SK-MEL-5 (cell line): Measurements from ENCODE around the gene LRIT3. TPM values are rescaled to one million over a fixed set of nuclear protein-coding genes. Genes with fewer than 3 reads are reported as not detected.
"Not testable (repeated sequence)": the region's sequence is repeated elsewhere in the genome, so short reads cannot be mapped to it uniquely, and the experiment has no call there.

Experiments used
- DNase-seq: peaks from one replicate; pipeline ENCODE4 v3.0.0-alpha.2; 2016; ENCODE audit warnings: low read depth, low spot score
- in situ Hi-C: cut with HindIII; loops from 2 replicates; pipeline ENCODE4 v1.10.0; 2016; ENCODE audit warnings: low sequenced_read_pairs, high pct_unique_total_duplicates, low pct_unique_long_range_greater_than_20kb
- total RNA-seq: library from RNA; depleted of rRNA; stranded (reverse); fragments of >200 nt; shearing (Covaris generic); gene quantifications from 2 replicates; pipeline ENCODE4 v1.2.3, GENCODE V29; 2014

LRIT3 gene
- total RNA-seq, 1 experiment from 2014 or later: not detected

GRCh38 chr4:109833756-109834155 lies 14.2 kb upstream of the LRIT3 start:
- in situ Hi-C loops: no loop called here
- DNase-seq: no peak

- DNase-seq: no peak
- in situ Hi-C loops: no loop called here
Observed at GRCh38 chr4:109836985-109837384, 10.9 kb upstream of the LRIT3 start.

- no peak for DNase-seq
- in situ Hi-C loops: no loop called here
Observed at GRCh38 chr4:109846395-109847098, 1.4 kb upstream of the LRIT3 start.

- in situ Hi-C loops: no loop called here
- no peak for DNase-seq
Observed at GRCh38 chr4:109848501-109848900, 594 bp downstream of the LRIT3 start.

GRCh38 chr4:109850601-109851000 lies 2.7 kb downstream of the LRIT3 start:
- in situ Hi-C loops: no loop called here
- no peak for DNase-seq

- DNase-seq, in situ Hi-C loops: not testable (repeated sequence)
Observed at GRCh38 chr4:109859426-109860300, 11.8 kb downstream of the LRIT3 start.

GRCh38 chr4:109861271-109861670 lies 13.4 kb downstream of the LRIT3 start:
- in situ Hi-C loops: no loop called here
- DNase-seq: no peak

- in situ Hi-C loops: no loop called here
- DNase-seq: no peak
Observed at GRCh38 chr4:109861916-109862511, 14.1 kb downstream of the LRIT3 start.

- DNase-seq: peak; percentile 3
Observed at GRCh38 chr4:109864134-109864533, 16.2 kb downstream of the LRIT3 start.

GRCh38 chr4:109870061-109870460 lies 22.2 kb downstream of the LRIT3 start:
- in situ Hi-C loops: no loop called here
- DNase-seq: no peak

More at GRCh38 chr4:109864134-109864533, 16.2 kb downstream of the LRIT3 start:
- in situ Hi-C loops: no loop called here

GRCh38 chr4:109872065-109872464 lies 24.2 kb downstream of the LRIT3 start:
- in situ Hi-C loops: no loop called here

GRCh38 chr4:109872950-109873656 lies 25.2 kb downstream of the LRIT3 start:
- in situ Hi-C loops: no loop called here

More at GRCh38 chr4:109872065-109872464, 24.2 kb downstream of the LRIT3 start:
- no peak for DNase-seq

GRCh38 chr4:109873791-109874514 lies 26.0 kb downstream of the LRIT3 start:
- no peak for DNase-seq
- in situ Hi-C loops: no loop called here

More at GRCh38 chr4:109872950-109873656, 25.2 kb downstream of the LRIT3 start:
- DNase-seq: no peak

- no peak for DNase-seq
- in situ Hi-C loops: no loop called here
Observed at GRCh38 chr4:109875106-109875505, 27.2 kb downstream of the LRIT3 start.

- in situ Hi-C loops, DNase-seq: not testable (repeated sequence)
Observed at GRCh38 chr4:109875553-109875952, 27.6 kb downstream of the LRIT3 start.

- in situ Hi-C loops: no loop called here
- no peak for DNase-seq
Observed at GRCh38 chr4:109876634-109877265, 28.8 kb downstream of the LRIT3 start.

GRCh38 chr4:109877400-109877799 lies 29.5 kb downstream of the LRIT3 start:
- no peak for DNase-seq
- in situ Hi-C loops: no loop called here
